ENCODE data around the gene COL2A1.

Gene COL2A1

DNA sequence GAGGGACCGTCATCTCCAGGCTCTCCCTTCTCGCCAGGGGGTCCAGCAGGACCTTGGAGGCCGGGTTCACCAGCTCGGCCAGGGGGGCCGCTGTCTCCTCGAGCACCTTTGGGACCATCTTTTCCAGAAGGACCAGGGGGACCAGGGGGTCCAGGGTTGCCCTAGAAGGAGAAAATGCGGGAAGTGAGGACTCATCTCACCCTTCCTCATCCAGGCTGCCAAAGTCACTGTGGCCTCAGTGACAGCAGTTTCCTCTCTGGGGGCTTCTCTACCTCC lies 25.7 kb downstream of the COL2A1 start:
- H3K4me3 ChIP-seq (ENCODE audit: low read length): no peak overlapping the region
- TF ChIP-seq, protein P1, sequence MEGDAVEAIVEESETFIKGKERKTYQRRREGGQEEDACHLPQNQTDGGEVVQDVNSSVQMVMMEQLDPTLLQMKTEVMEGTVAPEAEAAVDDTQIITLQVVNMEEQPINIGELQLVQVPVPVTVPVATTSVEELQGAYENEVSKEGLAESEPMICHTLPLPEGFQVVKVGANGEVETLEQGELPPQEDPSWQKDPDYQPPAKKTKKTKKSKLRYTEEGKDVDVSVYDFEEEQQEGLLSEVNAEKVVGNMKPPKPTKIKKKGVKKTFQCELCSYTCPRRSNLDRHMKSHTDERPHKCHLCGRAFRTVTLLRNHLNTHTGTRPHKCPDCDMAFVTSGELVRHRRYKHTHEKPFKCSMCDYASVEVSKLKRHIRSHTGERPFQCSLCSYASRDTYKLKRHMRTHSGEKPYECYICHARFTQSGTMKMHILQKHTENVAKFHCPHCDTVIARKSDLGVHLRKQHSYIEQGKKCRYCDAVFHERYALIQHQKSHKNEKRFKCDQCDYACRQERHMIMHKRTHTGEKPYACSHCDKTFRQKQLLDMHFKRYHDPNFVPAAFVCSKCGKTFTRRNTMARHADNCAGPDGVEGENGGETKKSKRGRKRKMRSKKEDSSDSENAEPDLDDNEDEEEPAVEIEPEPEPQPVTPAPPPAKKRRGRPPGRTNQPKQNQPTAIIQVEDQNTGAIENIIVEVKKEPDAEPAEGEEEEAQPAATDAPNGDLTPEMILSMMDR (conservative IDR thresholded peaks at IDR 0.05; ENCODE audit: low read depth, low read length): no peak
- DNase-seq (ENCODE audit: low read depth): no peak

GRCh38 chr12:47977772-47978597 lies 26.3 kb downstream of the COL2A1 start:
- DNase-seq (ENCODE audit: low read depth): no peak
- TF ChIP-seq, protein P1 (conservative IDR thresholded peaks at IDR 0.05; ENCODE audit: low read depth, low read length): no peak

DNA sequence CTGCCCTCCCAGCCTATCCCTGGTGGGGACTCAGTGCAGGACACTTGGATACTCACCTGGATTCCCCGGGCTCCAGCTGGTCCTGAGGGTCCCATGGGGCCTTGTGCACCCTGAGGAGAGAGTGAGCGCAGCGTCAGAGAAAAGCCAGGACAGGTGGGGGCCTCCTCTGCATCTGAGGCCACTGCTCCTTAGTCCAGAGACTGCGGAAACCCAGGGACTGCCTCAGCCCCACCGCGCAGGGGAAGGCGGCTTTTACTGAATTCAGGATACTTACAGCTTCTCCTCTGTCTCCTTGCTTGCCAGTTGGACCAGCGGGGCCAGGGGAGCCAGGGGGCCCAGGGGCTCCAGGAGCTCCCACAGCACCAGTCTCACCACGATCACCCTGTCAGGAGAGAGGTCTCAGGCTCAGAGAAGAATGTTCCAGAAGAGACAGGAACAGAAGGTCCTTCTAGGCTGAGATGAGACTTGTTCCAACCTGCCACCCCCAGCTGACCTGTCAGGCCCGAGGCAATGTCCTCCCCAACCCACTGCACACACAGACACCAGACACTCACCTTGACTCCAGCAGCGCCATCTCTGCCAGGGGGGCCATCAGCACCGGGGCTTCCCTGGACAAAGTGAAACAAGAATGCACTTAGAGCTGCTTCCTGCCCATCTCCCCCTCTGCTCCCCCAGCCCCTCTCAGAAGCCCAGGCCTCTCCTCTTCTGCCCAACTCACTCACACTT lies 27.1 kb downstream of the COL2A1 start:
- TF ChIP-seq, protein P1 (conservative IDR thresholded peaks at IDR 0.05; ENCODE audit: low read depth, low read length): no peak
- H3K4me3 ChIP-seq (ENCODE audit: low read length): no peak overlapping the region
- DNase-seq (ENCODE audit: low read depth): no peak

More at GRCh38 chr12:47977772-47978597, 26.3 kb downstream of the COL2A1 start:
- no peak overlapping the region for H3K4me3 ChIP-seq (ENCODE audit: low read length)

DNA sequence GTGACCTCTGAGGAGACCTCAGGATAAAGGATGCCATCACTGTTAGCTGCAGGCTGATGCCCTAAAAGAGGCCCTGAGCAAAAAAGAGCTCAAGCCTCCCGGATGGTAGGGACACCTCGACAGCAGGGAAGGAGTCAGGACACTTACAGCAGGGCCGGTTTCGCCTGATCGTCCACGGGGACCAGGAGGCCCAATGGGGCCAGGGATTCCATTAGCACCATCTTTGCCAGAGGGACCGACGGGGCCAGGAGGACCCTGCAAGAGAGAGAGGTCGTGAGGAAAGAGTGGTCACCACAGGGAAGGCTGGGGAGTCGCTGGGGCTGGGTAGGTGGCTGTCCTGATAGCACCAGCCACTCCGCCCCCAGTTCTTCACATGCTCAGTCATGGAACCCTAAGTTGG lies 28.5 kb downstream of the COL2A1 start:
- TF ChIP-seq, protein P1 (conservative IDR thresholded peaks at IDR 0.05; ENCODE audit: low read depth, low read length): no peak
- DNase-seq (ENCODE audit: low read depth): no peak
- H3K4me3 ChIP-seq (ENCODE audit: low read length): no peak overlapping the region

- no peak overlapping the region for H3K4me3 ChIP-seq (ENCODE audit: low read length)
- TF ChIP-seq, protein P1 (conservative IDR thresholded peaks at IDR 0.05; ENCODE audit: low read depth, low read length): no peak
- DNase-seq (ENCODE audit: low read depth): no peak
Observed at GRCh38 chr12:47975036-47975620, 29.1 kb downstream of the COL2A1 start.

- DNase-seq (ENCODE audit: low read depth): no peak
- TF ChIP-seq, protein P1 (conservative IDR thresholded peaks at IDR 0.05; ENCODE audit: low read depth, low read length): no peak
- H3K4me3 ChIP-seq (ENCODE audit: low read length): no peak overlapping the region
Observed at GRCh38 chr12:47973870-47974269, 30.4 kb downstream of the COL2A1 start.

All from retinal pigment epithelial cell (primary cell).